Spleen (tissue), 7 donors: ENCODE measurements around the gene PAM.

ENCODE experiments used
- POLR2AphosphoS5 ChIP-seq, 3 donors: sonication (generic); formaldehyde crosslinking; IDR thresholded peaks; one replicate each; pipeline ENCODE4 v1.5.1; 2017; ENCODE audit warnings: antibody characterized with exemption in 3 of 3
- TF ChIP-seq, protein P1 (sequence below), 11 experiments: fragments of 200-600 bp in 7 of 11; fragments of 450-650 bp in 4 of 11; sonication (generic) in 4 of 11; IDR thresholded peaks in 8 of 11; conservative IDR thresholded peaks in 3 of 11; 1 replicate in 7 of 11; 2 replicates in 4 of 11; pipeline versions ENCODE4 v1.4.0 to v1.8.0; 2016 to 2021; ENCODE audit warnings: antibody characterized with exemption in 11 of 11, inconsistent platforms in 4 of 11, mild to moderate bottlenecking in 1 of 11
- donor health status: DM: no; HTN: no; CAD: no; lungs with moderate emphysema.
- donor health status: DM: no; HTN: no; CAD: no.
- donor health status: DM: no; HTN: no; CAD: no.

DNA sequence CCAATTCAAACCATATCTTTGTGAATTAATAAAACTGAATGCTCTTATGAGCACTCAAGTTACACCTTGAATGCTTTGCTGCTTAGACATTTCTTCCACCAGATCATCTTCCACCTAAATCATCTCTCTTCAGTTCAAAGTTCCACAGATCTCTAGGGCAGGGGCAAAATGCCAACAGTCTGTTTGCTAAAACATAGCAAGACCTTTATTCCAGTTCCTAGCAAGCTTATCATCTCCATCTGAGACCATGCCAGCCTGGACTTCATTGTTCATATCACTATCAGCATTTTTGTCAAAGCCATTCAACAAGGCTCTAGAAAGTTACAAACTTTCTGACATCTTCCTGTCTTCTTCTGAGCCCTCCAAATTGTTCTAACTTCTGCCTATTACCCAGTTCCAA is 245.0 kb downstream of the PAM start:
- TF ChIP-seq, protein P1, sequence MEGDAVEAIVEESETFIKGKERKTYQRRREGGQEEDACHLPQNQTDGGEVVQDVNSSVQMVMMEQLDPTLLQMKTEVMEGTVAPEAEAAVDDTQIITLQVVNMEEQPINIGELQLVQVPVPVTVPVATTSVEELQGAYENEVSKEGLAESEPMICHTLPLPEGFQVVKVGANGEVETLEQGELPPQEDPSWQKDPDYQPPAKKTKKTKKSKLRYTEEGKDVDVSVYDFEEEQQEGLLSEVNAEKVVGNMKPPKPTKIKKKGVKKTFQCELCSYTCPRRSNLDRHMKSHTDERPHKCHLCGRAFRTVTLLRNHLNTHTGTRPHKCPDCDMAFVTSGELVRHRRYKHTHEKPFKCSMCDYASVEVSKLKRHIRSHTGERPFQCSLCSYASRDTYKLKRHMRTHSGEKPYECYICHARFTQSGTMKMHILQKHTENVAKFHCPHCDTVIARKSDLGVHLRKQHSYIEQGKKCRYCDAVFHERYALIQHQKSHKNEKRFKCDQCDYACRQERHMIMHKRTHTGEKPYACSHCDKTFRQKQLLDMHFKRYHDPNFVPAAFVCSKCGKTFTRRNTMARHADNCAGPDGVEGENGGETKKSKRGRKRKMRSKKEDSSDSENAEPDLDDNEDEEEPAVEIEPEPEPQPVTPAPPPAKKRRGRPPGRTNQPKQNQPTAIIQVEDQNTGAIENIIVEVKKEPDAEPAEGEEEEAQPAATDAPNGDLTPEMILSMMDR (IDR thresholded peaks at IDR 0.05 in 8 of 11, conservative IDR thresholded peaks at IDR 0.05 in 3 of 11) = no peak
- no peak for TF ChIP-seq POLR2AphosphoS5 (IDR thresholded peaks at IDR 0.05)
